Ureter (tissue), 1 donor: ENCODE data around the gene SCO1. TPM values are rescaled to one million over a fixed set of nuclear protein-coding genes. Genes with fewer than 3 reads are reported as not detected.
A peak's percentile ranks its signal among the peaks of the same experiment; 100 is the strongest.
"Not testable (repeated sequence)": the region's sequence is repeated elsewhere in the genome, so short reads cannot be mapped to it uniquely, and the experiment has no call there.

Source experiments
- DNase-seq: peaks from one replicate; pipeline ENCODE4 v3.0.0-alpha.2; 2020; ENCODE audit warnings: low spot score
- total RNA-seq: library from RNA; stranded (reverse); gene quantifications from one replicate; pipeline ENCODE4 v1.2.4, GENCODE V29; 2023
- donor health status: DM: yes; HTN: yes; CAD: no.

Gene SCO1
- total RNA-seq: 35.9 TPM

GRCh38 chr17:10697092-10698081 lies at the start of gene SCO1, which contains the start of gene ADPRM:
SCO1 (minus strand) TSS chr17:10697533; CDS start chr17:10697507, 26 bp downstream.
ADPRM (plus strand) TSS chr17:10697594; CDS start chr17:10704927, 7,333 bp downstream.
- peak; percentile 94 for DNase-seq

- DNase-seq: no peak
Observed at GRCh38 chr17:10745231-10745630, 47.9 kb upstream of the SCO1 start.

DNA sequence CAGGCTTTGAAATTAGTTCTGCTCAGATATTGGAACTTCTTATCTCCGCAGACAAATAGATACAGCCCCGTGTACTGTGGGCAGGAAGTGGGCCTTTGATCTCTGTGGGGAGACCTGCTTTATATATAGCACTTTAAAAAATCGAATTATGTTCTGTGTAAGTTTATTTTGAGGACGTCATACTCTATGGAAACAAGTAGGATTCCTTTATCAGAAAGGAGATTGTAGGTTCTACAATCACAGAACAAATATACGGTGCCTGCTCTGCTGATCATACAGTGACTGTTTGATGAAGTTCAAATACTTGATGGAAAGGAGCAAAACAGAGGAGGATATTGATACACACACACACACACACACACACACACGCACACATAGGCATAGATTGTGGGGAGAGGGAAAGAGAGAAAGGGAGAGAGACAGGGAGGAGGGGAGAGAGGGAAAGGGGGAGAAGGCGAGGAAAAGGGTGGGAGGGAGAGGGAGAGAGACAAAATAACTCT lies 47.2 kb upstream of the SCO1 start:
- no peak for DNase-seq

GRCh38 chr17:10743316-10744009 lies 46.1 kb upstream of the SCO1 start:
- no peak for DNase-seq

- DNase-seq: no peak
Observed at GRCh38 chr17:10742431-10742830, 45.1 kb upstream of the SCO1 start.

GRCh38 chr17:10741416-10742135 lies 44.2 kb upstream of the SCO1 start:
- DNase-seq: no peak

- DNase-seq: peak; percentile 10
Observed at GRCh38 chr17:10739386-10739785, 42.1 kb upstream of the SCO1 start.

DNA sequence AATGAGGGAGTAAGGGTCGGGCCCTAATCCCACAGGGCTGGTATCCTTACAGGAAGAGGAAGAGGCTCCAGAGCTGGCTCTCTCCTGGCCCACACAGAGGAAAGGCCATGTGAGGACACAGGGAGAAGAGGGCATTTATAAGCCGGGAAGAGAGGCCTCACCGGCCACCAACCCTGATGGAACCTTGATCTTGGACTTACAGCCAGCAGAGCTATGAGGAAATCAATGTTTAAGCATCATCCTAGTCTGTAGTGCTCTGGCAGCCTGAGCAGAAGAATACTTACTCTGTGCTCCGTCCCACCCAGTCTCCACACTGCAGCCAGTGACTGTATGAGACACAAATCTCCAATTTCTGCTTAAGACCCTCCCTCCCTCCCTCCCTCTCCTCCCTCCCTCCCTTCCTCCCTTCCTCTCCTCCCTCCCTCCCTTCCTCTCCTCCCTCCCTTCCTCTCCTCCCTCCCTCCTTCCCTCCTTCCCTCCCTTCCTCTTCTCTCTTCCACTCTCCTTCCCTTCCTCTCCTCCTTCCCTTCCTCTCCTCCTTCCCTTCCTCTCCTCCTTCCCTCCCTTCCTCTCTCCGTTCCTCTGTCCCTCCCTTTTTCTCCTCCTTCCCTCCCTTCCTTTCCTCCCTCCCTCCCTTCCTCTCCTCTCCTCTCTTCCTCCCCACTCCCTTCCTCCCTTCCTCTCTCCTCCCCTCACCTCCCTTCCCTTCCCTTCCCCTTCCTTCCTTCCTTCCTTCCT lies 41.4 kb upstream of the SCO1 start:
- peak; percentile 40 for DNase-seq

DNA sequence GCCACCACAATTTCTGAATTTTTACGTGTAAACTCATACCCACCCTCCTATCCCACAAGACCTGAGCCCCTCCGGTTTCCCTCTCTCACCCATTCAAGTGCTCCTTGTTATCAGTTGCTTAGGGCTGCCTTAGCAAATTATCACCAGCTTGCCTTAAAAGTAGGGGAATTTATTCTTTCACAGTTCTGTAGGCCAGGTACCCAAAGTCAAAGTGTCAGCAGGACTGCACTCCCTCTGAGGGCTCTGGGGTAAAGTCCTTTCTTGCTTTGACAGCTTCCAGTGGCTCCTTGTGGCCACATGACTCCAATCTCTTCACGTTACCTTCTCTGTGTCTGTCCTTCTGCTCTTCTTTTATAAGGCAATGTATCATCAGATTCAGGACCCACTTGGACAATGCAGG lies 40.4 kb upstream of the SCO1 start:
- peak; percentile 17 for DNase-seq

DNA sequence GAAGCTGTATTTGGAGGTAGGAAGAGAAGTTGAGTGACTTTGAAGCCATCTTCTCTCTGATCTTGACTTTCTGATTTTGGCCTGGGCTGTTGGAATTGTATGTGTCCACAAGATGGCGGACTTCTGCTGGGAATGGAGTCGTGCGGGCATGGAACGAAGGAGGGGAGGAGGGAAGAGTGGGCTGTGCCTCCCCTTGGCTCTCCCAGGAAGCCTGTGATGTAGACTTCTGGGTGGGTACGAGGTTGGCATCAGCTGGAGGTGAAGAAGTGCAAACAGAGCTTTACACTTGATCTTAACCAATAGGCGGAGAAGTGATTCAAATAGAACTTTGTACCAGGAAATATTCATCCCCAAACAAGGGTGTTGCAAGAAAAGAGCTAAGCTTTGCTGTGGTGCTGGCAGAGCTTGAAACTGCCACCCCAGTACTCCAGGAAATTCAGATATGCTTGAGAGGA lies 39.9 kb upstream of the SCO1 start:
- peak; percentile 83 for DNase-seq

DNA sequence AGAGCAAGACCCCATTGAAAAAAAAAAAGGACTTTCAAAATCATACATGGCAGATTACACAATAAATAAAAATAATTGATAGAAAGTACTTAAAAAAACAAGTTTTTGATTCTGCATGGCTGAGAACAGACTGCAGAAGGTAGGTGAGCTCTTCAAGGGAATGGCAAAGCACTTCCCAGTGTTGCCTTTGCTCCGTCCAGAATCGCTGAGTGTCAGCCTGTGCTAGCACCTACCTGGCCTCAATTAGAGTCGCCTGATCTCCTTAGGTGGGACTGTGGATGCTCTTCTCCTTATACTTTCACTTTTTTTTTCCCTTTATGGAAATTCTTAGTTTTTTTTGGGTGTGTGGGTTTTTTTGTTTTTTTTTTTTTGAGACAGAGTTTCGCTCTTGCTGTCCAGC lies 38.5 kb upstream of the SCO1 start:
- no peak for DNase-seq

DNA sequence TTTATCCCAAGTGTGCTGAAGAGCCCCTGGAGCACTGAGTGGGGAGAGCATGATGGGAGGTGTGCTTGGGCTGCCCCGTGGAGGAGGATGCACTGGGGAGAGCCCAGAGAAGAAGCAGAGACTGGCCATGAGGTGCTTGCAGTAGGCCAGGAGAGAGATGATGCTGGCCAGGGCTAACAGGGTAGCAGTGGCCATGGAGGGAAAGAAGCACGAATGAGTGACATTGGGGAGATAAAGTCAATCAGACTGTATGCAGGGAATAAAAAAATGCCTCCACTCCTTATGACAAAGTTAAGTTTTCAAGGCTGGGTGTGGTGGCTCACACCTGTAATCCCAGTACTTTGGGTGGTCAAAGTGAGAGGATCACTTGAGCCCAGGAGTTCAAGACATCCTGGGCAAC lies 37.9 kb upstream of the SCO1 start:
- no peak for DNase-seq

GRCh38 chr17:10733666-10734065 lies 36.3 kb upstream of the SCO1 start:
- no peak for DNase-seq

DNA sequence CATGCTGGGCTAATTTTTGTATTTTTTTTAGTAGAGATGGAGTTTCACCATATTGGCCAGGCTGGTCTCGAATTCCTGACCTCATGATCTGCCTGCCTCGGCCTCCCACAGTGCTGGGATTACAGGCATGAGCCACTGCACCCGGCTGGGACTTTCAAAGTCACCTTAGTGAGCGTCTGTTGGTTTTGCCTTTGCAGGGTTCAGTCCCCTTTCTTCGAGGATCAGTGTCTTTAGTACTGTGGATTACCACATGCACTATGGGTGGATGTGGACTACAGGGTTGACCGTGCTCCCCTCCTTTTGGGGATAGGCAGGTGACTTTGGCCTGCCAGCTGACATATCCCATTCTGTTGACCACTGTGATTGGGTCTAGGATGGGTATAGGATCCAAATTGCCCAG lies 34.8 kb upstream of the SCO1 start:
- not testable (repeated sequence) for DNase-seq

GRCh38 chr17:10731408-10731879 lies 34.1 kb upstream of the SCO1 start:
- no peak for DNase-seq

DNA sequence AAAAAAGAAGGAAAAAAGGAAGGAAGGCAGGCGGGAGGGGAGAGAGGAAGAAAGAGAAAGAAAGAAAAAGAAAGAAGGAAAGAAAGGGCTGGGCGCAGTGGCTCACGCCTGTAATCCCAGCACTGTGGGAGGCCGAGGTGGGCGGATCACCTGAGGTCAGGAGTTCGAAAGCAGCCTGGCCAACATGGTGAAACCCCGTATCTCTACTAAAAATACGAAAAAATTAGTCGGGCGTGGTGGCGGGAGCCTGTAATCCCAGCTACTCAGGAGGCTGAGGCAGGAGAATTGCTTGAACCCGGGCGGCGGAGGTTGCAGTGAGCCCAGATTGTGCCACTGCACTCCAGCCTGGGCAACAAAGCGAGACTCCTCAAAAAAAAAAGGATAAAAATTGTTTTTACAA lies 32.9 kb upstream of the SCO1 start:
- not testable (repeated sequence) for DNase-seq

DNA sequence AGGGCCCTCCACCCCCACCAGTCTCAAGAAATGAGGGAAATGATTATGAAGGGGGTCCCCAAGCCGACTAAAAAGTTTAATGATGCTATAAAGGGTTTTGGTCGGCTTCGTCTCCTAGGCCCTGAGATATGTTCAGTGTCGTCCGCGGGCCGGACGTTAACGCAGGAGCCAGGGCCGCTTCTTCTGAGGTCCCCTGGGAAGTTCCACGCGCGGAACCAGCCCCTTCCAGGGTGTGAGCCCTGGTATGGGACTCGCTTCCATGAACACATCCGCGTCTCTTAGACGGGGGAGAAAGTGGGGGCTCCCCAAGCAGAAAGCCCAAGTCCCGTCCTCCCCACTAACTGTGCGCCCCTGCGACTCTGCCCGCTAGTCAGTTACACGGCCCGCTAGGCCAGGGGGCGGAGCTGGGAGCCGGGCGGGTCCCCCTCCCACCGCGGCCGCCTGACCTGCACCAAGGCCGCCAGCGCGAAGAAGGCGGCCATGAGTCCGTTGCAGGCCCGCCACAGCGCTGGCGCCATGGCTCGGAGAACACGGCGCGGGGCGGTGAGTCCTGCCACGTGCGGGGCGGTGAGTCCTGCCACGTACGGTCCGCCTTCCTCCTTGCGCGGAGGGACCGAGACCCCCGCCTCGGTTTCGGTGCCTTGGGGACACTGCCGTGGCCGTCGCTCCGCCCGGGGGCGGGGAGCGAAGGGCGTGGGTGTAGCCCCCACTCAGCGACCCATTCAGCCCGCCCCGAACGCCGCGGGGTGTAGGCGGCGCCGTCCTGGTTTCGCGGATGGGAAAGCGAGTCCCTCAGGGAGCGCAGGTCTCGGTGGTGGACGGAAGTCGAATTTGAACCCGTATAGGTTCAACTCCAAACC lies 32.2 kb upstream of the SCO1 start, which contains the start of gene TMEM220:
TMEM220 (minus strand) TSS at position 690 of the 860 bp plus-strand sequence; CDS start at position 518, 172 bp downstream.
- peak; percentile 79 for DNase-seq

GRCh38 chr17:10728331-10728892 lies 31.1 kb upstream of the SCO1 start:
- DNase-seq: no peak

DNA sequence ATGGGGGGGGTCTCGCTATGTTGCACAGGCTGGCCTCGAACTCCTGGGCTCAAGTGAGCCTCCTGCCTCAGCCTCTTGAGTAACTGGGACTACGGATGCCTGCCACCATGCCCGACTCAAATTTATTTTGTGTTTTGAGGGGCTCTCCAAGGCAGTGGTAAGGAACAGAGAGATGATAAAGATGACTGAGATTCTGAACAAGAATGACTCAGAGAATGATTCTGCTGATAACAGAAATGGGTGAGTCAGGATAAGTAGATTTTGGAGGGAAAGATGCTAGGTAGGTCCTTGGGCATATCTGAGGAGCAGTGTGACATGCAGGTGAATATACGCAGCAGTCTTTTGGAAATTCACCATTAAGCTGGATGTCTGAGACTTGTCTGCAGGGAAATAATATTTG lies 29.9 kb upstream of the SCO1 start:
- DNase-seq: no peak
